Activated CD4-positive, alpha-beta T cell treated with anti-CD3 and anti-CD28 coated beads for 36 hours (primary cell): ENCODE results near the gene E2F1. TPM values are rescaled to one million over a fixed set of nuclear protein-coding genes. Genes with fewer than 3 reads are reported as not detected.

ENCODE experiments used
- ATAC-seq: fragments of 200-7000 bp; cut with Tn5 transposase; one replicate; pipeline ENCODE4 v1.10.0; 2021; ENCODE audit warnings: mild to moderate bottlenecking, moderate library complexity
- CTCF ChIA-PET: fragments of 350-600 bp; sonication (Branson Sonifier 250); formaldehyde crosslinking; loops from one replicate; lab custom pipeline; 2021; ENCODE audit warnings: antibody characterized with exemption; lab: Charles Lee
- POLR2A ChIA-PET: fragments of 350-600 bp; sonication (Branson Sonifier 250); formaldehyde crosslinking; loops from one replicate; lab custom pipeline; 2021; ENCODE audit warnings: antibody characterized with exemption, inconsistent platforms; lab: Charles Lee
- DNase-seq: peaks from one replicate; pipeline ENCODE4 v3.0.0-alpha.2; 2020
- H3K27ac Mint-ChIP-seq: one replicate; pipeline ENCODE4 v1.8.0; 2021; ENCODE audit warnings: mixed read lengths
- H3K27me3 Mint-ChIP-seq: one replicate; pipeline ENCODE4 v1.8.0; 2021; ENCODE audit warnings: mixed read lengths
- H3K36me3 Mint-ChIP-seq: one replicate; pipeline ENCODE4 v1.8.0; 2021; ENCODE audit warnings: low read depth, mixed read lengths
- H3K4me1 Mint-ChIP-seq: one replicate; pipeline ENCODE4 v1.8.0; 2021; ENCODE audit warnings: mixed read lengths
- H3K4me3 Mint-ChIP-seq: one replicate; pipeline ENCODE4 v1.8.0; 2021; ENCODE audit warnings: mild to moderate bottlenecking, moderate library complexity, mixed read lengths
- H3K9me3 Mint-ChIP-seq: one replicate; pipeline ENCODE4 v1.8.0; 2021; ENCODE audit warnings: low read depth, mixed read lengths
- intact Hi-C, 2 experiments: fragments of 100-400 bp; cut with DNase I in 1 of 2; cut with micrococcal nuclease in 1 of 2; formaldehyde crosslinking; loops; one replicate each; pipeline versions ENCODE4 v1.14.2 to v1.15.1; 2022 to 2024; cut with DNase I, micrococcal nuclease
- total RNA-seq, 2 experiments: library from RNA; stranded (reverse); gene quantifications; one replicate each; pipeline ENCODE4 v1.2.3, GENCODE V29; 2021

E2F1 gene
- total RNA-seq, 2 experiments from 2014 or later: 45.9 to 50.9 TPM

DNA sequence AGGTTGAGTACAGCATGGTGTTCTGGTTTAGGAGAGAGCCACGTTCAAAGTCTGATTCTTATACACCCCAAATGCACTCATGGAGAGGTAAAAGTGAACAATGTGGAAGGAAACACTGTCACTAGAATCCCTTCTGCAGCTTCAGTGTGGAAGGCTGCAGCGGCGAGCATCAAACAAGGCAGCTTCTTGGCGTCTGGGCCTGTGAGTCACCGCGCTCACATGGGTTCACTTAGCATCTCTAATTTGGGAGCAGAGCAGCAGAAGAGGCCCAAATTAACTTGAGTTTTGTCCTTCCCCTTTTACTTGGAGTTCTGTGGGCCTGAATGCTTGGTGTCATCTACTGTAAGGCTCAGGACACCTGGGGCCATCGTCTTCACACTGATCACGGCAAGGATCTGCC, 10.9 kb upstream of the E2F1 start:
- no peak for ATAC-seq
- no peaks in the 10 kb centered on the region for H3K4me1 Mint-ChIP-seq
- H3K4me3 Mint-ChIP-seq: no peak overlapping the region
- H3K9me3 Mint-ChIP-seq: peaks cover 2% of the 10 kb centered on the region
- DNase-seq: no peak
- no peak overlapping the region for H3K27ac Mint-ChIP-seq
- H3K36me3 Mint-ChIP-seq: no peaks in the 10 kb centered on the region
- CTCF ChIA-PET: interaction anchor here (0.8 kb wide), 1 partner anchor 203 kb away, joined by 3 read pairs; no protein-coding TSS in a partner anchor
- no peaks in the 10 kb centered on the region for H3K27me3 Mint-ChIP-seq
- POLR2A ChIA-PET: no interaction called here
- intact Hi-C loops: no loop called here

DNA sequence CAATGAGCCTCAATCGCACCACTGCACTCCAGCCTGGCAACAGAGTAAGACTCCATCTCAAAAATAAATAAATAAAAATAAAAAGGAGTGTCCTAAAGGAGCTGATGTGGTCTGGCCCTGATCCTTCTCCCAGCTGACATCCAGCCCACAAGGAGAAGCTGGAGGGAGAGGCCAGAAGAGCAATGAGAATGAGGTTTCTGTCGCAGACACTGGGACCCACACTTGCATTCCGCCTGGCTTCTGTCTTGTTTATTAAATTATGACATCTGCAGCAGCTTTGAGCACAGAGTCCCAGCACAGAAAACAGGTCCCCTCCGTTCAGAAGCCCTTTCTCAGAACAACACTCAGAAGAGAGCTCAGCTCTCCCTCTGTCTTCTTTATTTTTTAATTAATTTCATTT, 10.3 kb upstream of the E2F1 start:
- no peaks in the 10 kb centered on the region for H3K27me3 Mint-ChIP-seq
- CTCF ChIA-PET: interaction anchor here (0.8 to 1.3 kb wide), 2 partner anchors 9 to 203 kb away, joined by 3 read pairs; no protein-coding TSS in a partner anchor
- H3K9me3 Mint-ChIP-seq: peaks cover 2% of the 10 kb centered on the region
- intact Hi-C loops: no loop called here
- H3K4me1 Mint-ChIP-seq: no peaks in the 10 kb centered on the region
- ATAC-seq (no peak), DNase-seq (no peak)
- no peaks in the 10 kb centered on the region for H3K36me3 Mint-ChIP-seq
- no peak overlapping the region for H3K27ac Mint-ChIP-seq
- POLR2A ChIA-PET: no interaction called here
- H3K4me3 Mint-ChIP-seq: no peak overlapping the region

DNA sequence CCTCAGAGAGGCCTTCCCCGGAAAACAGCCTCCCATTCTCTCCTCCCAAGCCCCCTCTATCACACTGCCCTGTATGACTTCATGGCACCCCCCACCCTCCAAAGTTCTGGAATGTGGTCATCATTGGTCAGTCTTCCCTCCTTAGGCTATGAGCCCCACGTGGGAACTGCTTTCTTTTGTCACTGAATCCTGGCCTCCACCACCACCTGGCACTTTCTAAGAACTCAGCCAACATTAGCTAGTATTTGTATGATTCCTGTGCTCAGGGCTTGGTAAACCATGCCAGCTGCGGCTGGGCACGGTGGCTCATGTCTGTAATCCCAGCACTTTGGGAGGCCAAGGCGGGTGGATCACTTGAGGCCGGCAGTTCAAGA, 8.4 kb upstream of the E2F1 start:
- Mint-ChIP-seq H3K9me3 (peaks cover 2% of the 10 kb centered on the region), H3K4me1 (peaks cover 9% of the 10 kb centered on the region), H3K27ac (no peak overlapping the region), H3K27me3 (no peaks in the 10 kb centered on the region), H3K4me3 (no peak overlapping the region), H3K36me3 (no peaks in the 10 kb centered on the region)
- no peak for ATAC-seq
- intact Hi-C loops: no loop called here
- ChIA-PET CTCF (no interaction called here), POLR2A (no interaction called here)
- no peak for DNase-seq

DNA sequence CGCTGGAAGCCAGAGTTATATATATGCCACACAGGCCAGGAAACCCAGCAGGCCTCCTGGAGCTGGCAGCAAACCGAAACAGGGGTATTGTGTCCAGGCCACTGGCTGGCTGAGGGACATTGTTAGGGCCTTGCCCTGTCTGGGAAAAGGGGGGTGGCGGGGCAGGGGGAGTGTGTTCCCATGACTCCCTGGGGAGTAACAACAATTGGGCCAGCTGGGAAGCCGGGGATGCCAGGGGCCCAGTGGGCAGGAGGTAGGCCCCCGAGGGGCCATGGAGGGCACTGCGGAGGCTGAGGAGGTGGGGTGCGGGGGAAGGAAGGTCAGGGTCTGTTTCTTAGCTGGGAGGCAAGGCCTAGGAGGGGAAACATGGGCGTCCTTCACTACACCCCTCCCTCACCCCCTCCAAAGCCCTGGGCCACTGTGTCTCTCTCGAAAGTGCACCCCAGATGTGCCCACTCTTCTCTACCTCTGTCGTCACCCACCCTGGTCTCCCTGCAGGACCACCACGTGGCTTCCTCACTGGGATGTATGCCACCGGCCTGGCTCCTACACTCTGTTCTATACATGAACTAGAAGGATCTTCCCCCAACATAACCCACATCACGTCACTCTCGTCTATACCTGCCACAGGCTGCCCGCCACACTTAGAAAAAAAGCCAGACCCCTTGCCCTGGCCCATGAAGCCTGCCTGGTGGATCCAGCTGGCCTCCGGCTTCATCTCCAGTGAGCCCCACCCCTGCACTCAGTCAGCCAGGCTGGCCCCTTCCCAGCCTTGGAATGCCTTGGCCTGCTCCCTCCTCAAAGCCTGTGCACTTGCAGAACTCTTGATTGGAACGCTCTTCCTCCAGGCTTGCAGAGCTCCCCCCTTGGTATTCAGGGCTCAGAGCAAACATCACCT, 7.8 kb upstream of the E2F1 start:
- ChIA-PET CTCF (no interaction called here), POLR2A (no interaction called here)
- ATAC-seq: no peak
- no peak overlapping the region for H3K4me3 Mint-ChIP-seq
- no peaks in the 10 kb centered on the region for H3K27me3 Mint-ChIP-seq
- intact Hi-C loops: no loop called here
- peaks cover 2% of the 10 kb centered on the region for H3K9me3 Mint-ChIP-seq
- peaks cover 16% of the 10 kb centered on the region for H3K4me1 Mint-ChIP-seq
- no peaks in the 10 kb centered on the region for H3K36me3 Mint-ChIP-seq
- H3K27ac Mint-ChIP-seq: no peak overlapping the region
- DNase-seq: no peak

DNA sequence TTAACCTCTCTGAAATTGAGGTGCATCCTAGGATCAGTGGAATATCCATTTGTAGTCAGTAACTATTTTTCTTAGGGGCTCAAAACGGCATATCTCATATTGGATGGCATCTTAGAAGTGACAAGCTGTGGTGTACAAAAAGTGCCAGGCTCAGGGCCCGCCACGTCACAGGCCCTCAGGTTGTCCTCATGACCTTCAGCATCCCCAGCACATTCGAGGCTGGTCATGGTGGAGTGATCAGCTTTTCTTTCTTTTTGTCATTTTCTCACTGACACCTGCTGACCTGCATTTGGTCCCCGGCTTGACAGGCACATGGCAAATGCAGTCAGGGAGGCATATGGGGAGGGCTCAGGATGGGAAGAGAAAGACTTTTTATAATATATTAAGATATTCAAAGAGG, 7.1 kb upstream of the E2F1 start:
- ChIA-PET CTCF (no interaction called here), POLR2A (no interaction called here)
- intact Hi-C loops: no loop called here
- H3K36me3 Mint-ChIP-seq: no peaks in the 10 kb centered on the region
- H3K27me3 Mint-ChIP-seq: no peaks in the 10 kb centered on the region
- no peak overlapping the region for H3K27ac Mint-ChIP-seq
- no peak overlapping the region for H3K4me3 Mint-ChIP-seq
- ATAC-seq (no peak), DNase-seq (no peak)
- H3K4me1 Mint-ChIP-seq: peaks cover 23% of the 10 kb centered on the region
- H3K9me3 Mint-ChIP-seq: peaks cover under 1% of the 10 kb centered on the region

DNA sequence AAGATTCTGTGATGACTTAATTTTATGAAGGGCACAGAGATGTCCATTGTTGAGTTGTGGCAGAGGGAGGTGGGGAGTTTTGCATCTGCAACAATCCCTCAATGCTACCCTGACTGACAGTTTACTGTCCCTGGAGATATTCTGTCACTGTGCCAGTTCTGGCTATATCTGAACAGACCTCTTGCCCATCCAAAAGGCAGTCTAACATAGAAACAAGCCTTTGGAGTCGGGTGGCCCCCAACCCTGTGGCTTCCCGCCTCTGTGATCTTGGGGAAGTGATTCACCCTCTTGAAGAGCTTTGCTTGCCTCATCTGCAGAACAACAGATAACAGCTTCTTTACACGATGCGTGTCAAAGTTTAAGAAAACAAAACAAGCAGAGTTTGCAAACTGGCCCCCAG, 3.8 kb upstream of the E2F1 start:
- Mint-ChIP-seq H3K9me3 (no peaks in the 10 kb centered on the region), H3K27ac (peak overlapping the region; percentile 63), H3K36me3 (peaks cover 4% of the 10 kb centered on the region), H3K27me3 (no peaks in the 10 kb centered on the region), H3K4me1 (peaks cover 44% of the 10 kb centered on the region), H3K4me3 (peak overlapping the region; percentile 45)
- peak; percentile 78 for DNase-seq
- intact Hi-C loops: loop anchor here (1.0 to 5.0 kb wide), 5 partner anchors 19 to 1852 kb away; partner anchors contain the start of genes ERGIC3 (in 1 of the 2), PXMP4 (in 1 of the 2) and ZNF341 (in 1 of the 2)
- ATAC-seq: peak; percentile 20
- POLR2A ChIA-PET: interaction anchor here (0.6 to 0.9 kb wide), 6 partner anchors 10 to 952 kb away, joined by 3 to 8 read pairs (median 4); no protein-coding TSS in a partner anchor
- CTCF ChIA-PET: interaction anchor here (0.6 to 1.3 kb wide), 6 partner anchors 29 to 325 kb away, joined by 3 to 5 read pairs (median 3); partner anchors contain the start of gene PXMP4

DNA sequence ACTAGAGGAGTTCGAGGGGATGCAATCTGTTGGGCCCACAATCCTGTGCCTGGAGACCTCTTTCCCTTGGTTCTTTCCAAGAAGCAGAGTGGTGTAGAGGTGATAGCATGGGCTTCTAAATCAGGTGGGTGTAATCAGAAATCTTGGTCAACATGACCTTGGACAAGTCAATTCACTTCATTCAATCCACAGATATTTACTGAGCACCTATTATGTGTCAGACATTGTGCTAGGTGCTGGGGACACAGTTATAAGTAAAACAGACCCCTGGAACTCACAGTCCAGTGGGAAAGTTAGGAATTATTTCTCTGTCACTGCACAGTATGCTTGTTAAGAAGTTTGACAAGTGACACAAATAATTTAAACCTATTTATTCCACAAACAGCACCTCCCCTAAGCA, 3.3 kb upstream of the E2F1 start:
- H3K36me3 Mint-ChIP-seq: peaks cover 9% of the 10 kb centered on the region
- ATAC-seq: no peak

DNA sequence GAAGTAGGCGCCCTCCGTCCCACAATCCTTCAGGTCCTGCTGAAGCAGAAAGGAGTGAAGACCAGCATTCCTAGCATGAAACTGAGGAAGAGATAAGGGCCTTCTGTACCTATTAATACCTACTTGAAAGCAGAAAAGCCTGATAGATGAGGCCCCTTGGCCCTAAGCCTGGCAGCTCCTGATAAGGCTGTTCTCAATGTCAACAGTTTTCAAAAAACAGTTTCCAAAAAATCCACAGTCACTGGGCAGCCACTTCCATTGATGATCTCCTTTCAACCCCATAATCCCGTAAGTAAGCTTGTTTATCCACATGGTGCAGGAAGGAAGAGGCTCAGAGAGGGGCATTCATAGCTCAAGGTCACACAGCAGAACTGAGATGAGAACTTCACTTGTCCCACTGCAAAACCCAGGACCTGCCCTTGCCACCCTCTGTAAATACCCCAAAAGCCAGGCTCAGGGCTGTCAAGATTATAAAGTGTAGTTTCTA, 2.8 kb upstream of the E2F1 start:
- no peaks in the 10 kb centered on the region for H3K9me3 Mint-ChIP-seq
- H3K36me3 Mint-ChIP-seq: peaks cover 9% of the 10 kb centered on the region
- ChIA-PET POLR2A (interaction anchor here (1.0 to 1.3 kb wide), 2 partner anchors 21 to 305 kb away, joined by 3 to 4 read pairs; partner anchors contain the start of gene RALY), CTCF (interaction anchor here (1.0 to 1.2 kb wide), 2 partner anchors 36 to 44 kb away, joined by 3 to 5 read pairs; no protein-coding TSS in a partner anchor)
- peak overlapping the region; percentile 24 for H3K27ac Mint-ChIP-seq
- no peak overlapping the region for H3K4me3 Mint-ChIP-seq
- peaks cover 54% of the 10 kb centered on the region for H3K4me1 Mint-ChIP-seq
- ATAC-seq (no peak), DNase-seq (no peak)
- intact Hi-C loops: loop anchor here (5.0 kb wide), 3 partner anchors 43 to 1853 kb away; partner anchors contain the start of genes ERGIC3 (in 1 of the 2) and ZNF341 (in 1 of the 2)
- H3K27me3 Mint-ChIP-seq: no peaks in the 10 kb centered on the region

More for the DNA sequence above, 3.3 kb upstream of the E2F1 start:
- H3K9me3 Mint-ChIP-seq: no peaks in the 10 kb centered on the region
- no peaks in the 10 kb centered on the region for H3K27me3 Mint-ChIP-seq
- no peak overlapping the region for H3K4me3 Mint-ChIP-seq
- intact Hi-C loops: loop anchor here (5.0 kb wide), 3 partner anchors 43 to 1853 kb away; partner anchors contain the start of genes ERGIC3 (in 1 of the 2) and ZNF341 (in 1 of the 2)
- POLR2A ChIA-PET: interaction anchor here (0.9 kb wide), 2 partner anchors 10 to 951 kb away, joined by 3 to 8 read pairs; no protein-coding TSS in a partner anchor
- H3K27ac Mint-ChIP-seq: peak overlapping the region; percentile 63
- H3K4me1 Mint-ChIP-seq: peaks cover 49% of the 10 kb centered on the region
- DNase-seq: no peak
- CTCF ChIA-PET: interaction anchor here (0.6 to 1.3 kb wide), 6 partner anchors 30 to 325 kb away, joined by 3 to 5 read pairs (median 3); partner anchors contain the start of gene PXMP4

DNA sequence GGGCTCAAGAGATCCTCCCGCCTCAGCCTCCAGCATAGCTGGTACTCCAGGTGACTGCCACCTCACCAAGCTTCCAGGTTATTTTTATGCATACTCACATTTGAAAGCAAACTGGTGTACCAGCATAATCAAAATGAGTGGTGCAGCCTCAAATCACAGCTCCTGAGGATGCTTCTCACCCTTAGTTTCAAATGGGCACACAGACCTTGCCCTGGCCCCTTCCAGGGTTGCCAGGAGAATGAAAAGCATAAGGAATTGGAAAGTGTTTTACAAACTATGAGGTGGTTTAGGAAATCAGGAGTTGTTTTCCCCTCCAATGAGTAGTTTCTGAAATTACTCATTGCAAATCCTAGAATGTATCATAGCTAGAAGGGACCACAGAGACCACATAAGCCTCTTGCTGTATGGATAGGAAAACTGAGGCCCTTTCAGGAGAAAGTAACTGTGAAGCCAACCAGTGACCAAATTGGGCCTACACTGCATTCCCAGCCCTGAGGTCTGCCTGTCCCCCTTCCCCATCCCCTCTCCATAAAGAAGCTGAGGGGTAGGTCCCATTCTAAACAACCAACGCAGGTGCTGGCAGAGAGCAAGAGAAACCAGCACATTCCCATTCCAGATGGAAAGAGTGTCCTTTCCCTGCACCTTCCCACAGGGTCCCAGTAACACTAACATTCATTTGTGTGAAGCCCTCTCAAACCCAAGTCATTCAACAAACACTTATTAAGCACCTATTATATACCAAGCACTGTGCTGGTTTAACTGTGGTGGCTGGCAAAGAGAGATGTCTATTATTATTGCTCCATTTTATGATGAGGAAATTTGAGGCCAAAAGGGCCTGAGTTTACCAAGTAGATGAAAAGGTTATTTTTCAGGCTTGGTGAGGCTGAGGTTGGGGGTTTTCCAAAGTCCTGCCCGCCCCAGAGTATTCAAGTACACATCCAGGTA, 2.1 kb upstream of the E2F1 start:
- Mint-ChIP-seq H3K27ac (peak overlapping the region; percentile 74), H3K4me3 (no peak overlapping the region), H3K9me3 (no peaks in the 10 kb centered on the region), H3K27me3 (no peaks in the 10 kb centered on the region), H3K4me1 (peaks cover 54% of the 10 kb centered on the region), H3K36me3 (peaks cover 9% of the 10 kb centered on the region)
- ATAC-seq (no peak), DNase-seq (no peak)
- intact Hi-C loops: loop anchor here (5.0 kb wide), 3 partner anchors 44 to 1854 kb away; partner anchors contain the start of genes ERGIC3 (in 1 of the 2) and ZNF341 (in 1 of the 2)
- CTCF ChIA-PET: interaction anchor here (0.7 to 1.5 kb wide), 6 partner anchors 8 to 45 kb away, joined by 3 to 6 read pairs (median 3); partner anchors contain the start of genes ACTL10 and PXMP4
- POLR2A ChIA-PET: interaction anchor here (1.0 to 1.3 kb wide), 2 partner anchors 20 to 306 kb away, joined by 3 to 4 read pairs; partner anchors contain the start of gene RALY

DNA sequence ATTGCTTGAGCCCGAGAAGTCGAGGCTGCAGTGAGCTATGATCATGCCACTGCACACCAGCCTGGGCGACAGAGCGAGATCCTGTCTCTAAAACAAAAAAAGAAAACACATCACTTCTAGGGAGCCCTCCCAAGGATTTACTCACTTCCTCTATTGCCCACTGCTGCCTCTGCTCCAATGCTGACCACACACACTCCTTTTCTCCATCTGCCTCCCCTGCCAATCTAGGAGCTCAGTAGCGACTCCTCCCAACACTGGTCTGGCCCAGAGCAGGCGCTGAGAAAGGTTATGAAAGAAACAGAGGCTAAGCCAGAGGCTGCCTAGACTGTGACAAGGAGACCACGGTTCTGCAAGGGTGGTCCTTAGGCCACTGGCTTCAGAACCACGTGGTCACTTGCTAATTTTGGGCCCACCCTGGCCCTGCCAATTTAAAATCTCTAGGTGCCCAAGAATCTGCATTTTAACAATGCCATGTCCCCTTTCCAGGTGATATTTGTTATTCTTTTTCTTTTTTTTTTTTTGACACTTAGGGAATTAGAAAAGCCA, 1.3 kb upstream of the E2F1 start:
- no peak for DNase-seq
- Mint-ChIP-seq H3K9me3 (no peaks in the 10 kb centered on the region), H3K36me3 (peaks cover 12% of the 10 kb centered on the region), H3K4me3 (no peak overlapping the region), H3K27me3 (no peaks in the 10 kb centered on the region), H3K27ac (peak overlapping the region; percentile 83), H3K4me1 (peaks cover 62% of the 10 kb centered on the region)
- POLR2A ChIA-PET: interaction anchor here (0.7 kb wide), 2 partner anchors 14 to 45 kb away, joined by 4 to 5 read pairs; no protein-coding TSS in a partner anchor
- CTCF ChIA-PET: interaction anchor here (0.7 to 1.5 kb wide), 3 partner anchors 8 to 33 kb away, joined by 3 to 6 read pairs (median 3); partner anchors contain the start of gene PXMP4
- ATAC-seq: no peak
- intact Hi-C loops: loop anchor here (5.0 kb wide), 3 partner anchors 45 to 1855 kb away; partner anchors contain the start of genes ERGIC3 (in 1 of the 2) and ZNF341 (in 1 of the 2)
